DMS153 (cell line): Measurements from ENCODE around the gene KNSTRN.

Experiments used
- DNase-seq: peaks from one replicate; lab custom pipeline; 2025; lab: John Stamatoyannopoulos, UW

The KNSTRN gene

DNA sequence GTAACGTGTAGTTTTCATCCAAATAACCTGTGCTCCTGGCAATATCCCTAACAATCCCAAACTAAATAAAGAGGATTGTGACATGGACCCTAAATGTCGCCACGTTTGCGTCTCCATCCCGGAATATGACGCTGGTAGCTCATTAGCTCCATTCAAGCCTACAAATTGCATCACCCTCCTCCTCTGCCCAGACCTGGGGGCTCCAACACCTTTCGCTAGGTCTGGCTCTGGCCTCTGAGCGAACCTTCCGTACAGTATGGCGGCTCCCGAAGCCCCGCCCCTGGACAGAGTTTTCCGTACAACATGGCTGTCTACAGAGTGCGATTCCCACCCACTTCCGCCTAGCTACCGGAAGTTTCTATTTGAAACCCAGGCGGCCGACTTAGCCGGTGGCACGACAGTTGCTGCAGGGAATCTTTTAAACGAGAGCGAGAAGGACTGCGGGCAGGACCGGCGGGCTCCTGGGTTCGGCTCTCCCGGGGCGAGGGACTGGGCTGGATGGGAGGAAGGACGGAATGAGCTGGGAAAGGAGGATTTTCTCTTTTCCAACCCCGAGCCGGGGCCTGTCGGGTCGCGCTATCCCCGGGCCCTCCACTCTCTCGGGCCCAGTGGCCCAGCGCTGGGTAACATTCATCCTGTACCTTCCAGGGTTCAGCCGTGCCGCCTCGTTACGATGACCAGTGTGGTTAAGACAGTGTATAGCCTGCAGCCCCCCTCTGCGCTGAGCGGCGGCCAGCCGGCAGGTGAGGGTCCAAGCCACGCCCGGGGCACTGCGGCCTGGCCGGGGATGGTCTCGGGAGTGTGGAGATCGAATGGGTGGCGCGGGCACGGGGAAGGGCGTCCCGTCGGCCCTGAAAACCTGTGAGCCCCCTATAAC is at the start of gene KNSTRN:
Gene KNSTRN, plus strand, starts transcription at position 142 of the 877 bp plus-strand sequence. Its CDS starts 115 bp downstream, at position 257.
- peak; percentile 77 for DNase-seq

DNA sequence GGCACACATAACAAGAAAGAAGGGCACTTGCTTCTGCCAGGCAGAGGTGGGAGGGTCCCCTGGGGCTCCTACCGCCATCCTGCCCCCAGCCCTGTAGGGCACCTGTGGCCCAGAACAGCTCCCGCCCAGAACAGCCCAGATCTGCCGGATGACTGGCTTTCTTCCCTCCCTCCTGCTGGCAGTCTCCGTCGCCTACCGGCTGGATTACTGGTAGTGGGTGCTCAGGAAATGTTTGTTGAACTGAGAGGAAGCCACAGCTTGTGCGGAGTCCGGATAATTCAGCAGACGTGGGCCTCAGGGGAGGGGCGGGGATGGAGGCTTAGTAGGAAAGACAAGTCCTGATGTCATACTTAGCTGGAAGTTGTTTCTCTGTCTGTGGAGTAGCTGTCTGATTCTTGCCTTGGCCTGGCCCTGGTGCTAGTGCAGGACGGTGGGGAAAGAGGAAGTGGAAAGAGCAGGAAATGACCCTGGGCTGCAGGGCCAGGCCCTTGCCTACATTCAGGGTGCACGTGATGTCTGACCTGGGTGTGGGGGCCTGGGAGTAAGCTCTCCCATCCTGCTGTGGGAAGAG is 48.5 kb upstream of the KNSTRN start:
- DNase-seq, result no peak

- no peak for DNase-seq
Observed at GRCh38 chr15:40334541-40334940, 48.0 kb upstream of the KNSTRN start.

- no peak for DNase-seq
Observed at GRCh38 chr15:40334941-40335795, 47.4 kb upstream of the KNSTRN start.

- peak; percentile 45 for DNase-seq
Observed at GRCh38 chr15:40335938-40336743, 46.4 kb upstream of the KNSTRN start.

- DNase-seq, result no peak
Observed at GRCh38 chr15:40336744-40337122, 45.8 kb upstream of the KNSTRN start.

DNA sequence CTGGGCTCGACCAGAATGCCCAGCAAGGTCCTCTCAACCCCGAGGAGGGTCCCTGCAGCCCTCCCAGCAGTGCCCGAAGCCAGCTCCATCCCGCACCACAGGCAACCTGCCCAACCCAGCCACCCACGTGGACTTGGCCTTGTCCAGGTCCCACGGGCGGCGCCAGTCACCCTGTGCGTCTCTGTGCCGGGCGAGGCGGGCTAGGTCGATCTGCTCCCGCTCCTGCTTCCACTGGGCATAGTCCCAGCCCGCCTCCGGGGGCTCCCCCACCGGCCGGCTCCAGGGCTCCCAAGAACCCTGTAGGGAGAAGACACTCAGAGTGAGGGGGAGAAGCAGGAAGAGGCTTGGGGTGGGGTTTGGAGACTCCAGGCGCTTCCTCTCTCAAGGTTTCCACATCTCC is 44.9 kb upstream of the KNSTRN start:
- no peak for DNase-seq

GRCh38 chr15:40338041-40338657 is 44.4 kb upstream of the KNSTRN start:
- DNase-seq, result no peak

DNA sequence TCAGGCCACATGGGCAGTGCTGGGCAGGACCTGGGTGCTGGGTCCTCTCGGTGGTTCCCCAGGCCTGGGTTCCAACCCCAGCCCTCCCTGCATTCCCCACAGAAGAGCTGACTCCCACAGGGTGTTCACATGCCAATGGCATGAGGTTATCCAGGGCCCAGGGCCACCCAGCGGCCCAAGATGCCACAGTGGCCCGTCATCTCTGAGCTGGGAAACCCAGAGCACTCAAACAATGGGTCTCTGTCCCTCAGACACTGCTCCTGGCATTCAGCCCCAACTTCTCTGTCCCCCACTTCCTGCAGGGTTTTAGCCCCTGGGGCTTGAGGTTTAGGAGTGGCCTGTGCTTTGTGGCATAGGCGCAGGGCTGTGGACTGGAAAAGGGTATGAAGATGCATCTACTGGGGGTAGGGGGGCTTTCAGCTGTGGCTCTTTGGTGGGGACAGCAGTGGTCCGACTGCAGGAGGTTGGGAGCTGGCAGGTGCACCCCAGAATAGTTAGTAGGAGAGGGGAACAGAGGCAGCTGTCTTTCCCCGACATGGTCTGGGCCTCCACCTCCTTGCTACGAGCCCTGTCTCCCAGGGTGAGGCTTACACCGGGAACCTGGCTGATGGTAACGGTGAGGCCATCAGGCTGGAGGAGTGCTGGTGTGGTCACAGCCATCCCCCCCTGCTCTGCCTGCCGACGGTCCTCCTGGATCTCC is 43.5 kb upstream of the KNSTRN start:
- DNase-seq, result no peak

DNA sequence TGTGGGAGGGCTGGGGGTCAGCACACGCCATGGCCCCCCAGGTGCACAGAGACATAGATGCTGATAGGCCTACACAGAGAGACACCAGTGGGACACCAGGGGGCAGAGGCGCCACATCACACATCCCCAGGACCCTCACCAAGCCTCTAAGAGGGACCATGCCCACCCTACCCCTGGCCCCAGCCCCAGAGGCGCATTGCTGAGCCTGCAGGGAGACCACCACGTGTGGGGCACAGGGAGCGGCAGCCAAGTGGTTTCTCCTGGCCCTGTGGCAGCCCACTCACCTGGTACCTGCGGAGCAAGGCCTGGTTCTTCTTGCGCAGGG is 42.9 kb upstream of the KNSTRN start:
- no peak for DNase-seq

- DNase-seq, result peak; percentile 34
Observed at GRCh38 chr15:40340038-40340739, 42.3 kb upstream of the KNSTRN start.

GRCh38 chr15:40340740-40341400 is 41.7 kb upstream of the KNSTRN start, which contains the start of gene CCDC9B:
TSS of gene CCDC9B (minus strand) at chr15:40340939. CDS start at chr15:40340819, 120 bp downstream.
- peak; percentile 54 for DNase-seq

DNA sequence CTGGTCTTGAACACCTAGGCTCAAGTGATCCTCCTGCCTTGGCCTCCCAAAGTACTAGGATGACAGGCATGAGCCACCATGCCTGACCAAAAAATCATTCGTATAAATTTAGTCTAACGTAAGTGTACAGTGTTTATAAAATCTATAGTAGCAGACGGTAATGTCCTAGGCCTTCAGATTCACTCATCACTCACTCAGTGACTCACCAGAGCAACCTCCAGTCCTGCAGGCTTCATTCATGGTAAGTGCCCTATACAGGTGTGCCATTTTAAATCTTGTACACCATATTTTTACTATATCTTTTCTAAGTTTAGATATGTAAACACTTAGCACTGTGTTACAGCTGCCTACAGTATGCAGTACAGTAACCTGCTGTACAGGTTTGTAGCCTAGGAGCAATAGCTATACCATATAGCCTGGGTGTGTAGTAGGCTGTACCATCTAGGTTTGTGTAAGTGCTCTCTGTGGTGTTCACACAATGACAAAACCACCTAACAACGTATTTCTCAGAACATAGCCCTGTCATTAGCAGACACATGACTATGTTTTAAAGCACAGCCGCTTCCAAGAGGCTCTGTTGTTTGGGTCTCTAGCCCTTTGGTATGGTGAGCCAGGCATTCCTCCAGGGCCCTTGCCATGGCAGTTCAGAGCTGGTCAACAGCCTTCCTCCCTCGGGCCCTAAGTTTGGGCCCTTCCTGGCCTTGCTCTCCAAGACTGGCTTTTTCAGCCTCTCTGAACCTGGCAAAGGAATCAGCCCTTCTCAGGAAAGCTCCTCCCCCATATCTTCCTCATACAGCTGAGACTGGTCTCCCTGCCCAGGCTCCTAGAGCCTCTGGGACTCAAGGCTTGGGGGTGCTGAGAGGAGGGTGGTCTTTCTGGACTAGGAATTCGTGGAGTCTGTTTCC is 39.9 kb upstream of the KNSTRN start:
- DNase-seq, result no peak

GRCh38 chr15:40343512-40343911 is 39.0 kb upstream of the KNSTRN start:
- no peak for DNase-seq

- DNase-seq, result no peak
Observed at GRCh38 chr15:40344217-40344616, 38.3 kb upstream of the KNSTRN start.

GRCh38 chr15:40344631-40345120 is 37.8 kb upstream of the KNSTRN start:
- DNase-seq, result peak; percentile 14

DNA sequence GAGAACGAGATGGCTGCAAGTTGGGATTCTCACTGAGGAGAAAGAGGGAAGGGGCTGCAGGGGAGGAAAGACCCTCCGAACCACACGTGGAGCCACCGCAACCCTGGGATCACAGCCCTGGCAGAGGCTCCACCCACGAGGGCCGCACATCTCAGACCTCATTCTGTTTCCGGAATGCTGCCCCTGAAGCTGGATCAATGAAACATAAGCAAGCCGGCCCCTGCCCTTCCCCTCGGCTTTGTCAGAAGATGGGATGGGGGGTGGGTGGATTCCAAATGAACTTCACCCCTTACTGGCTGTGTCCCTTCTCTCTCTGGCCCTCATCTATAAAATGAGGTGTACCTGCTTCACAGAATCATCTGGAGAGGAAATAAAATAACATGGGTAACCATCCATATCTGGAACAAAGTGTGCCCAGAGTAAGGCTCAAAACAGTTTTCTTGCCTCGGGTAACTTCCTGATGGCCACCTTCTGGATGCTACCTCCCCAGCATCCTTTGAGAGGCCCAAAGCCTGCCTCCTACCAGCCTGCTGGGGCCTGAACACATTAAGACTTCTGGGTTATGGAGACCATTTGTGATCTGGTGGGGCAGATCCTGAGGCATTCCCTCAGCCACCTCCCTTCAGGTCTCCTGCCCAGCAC is 37.2 kb upstream of the KNSTRN start:
- no peak for DNase-seq
